NCI-H1417 treated with DMSO at 0.1 percent for 48 hours (cell line): ENCODE measurements around the gene BNIP2.
"Not testable (repeated sequence)": the region's sequence is repeated elsewhere in the genome, so short reads cannot be mapped to it uniquely, and the experiment has no call there.

ENCODE experiments used
- DNase-seq: peaks from one replicate; lab custom pipeline; 2025; lab: John Stamatoyannopoulos, UW

BNIP2 gene

GRCh38 chr15:59687836-59688235 is 1.3 kb downstream of the BNIP2 start:
- no peak for DNase-seq

- no peak for DNase-seq
Observed at GRCh38 chr15:59686389-59686788, 2.7 kb downstream of the BNIP2 start.

- no peak for DNase-seq
Observed at GRCh38 chr15:59685737-59686297, 3.3 kb downstream of the BNIP2 start.

GRCh38 chr15:59680870-59681269 is 8.2 kb downstream of the BNIP2 start:
- no peak for DNase-seq

- no peak for DNase-seq
Observed at GRCh38 chr15:59680346-59680745, 8.8 kb downstream of the BNIP2 start.

- DNase-seq, result no peak
Observed at GRCh38 chr15:59678620-59679019, 10.5 kb downstream of the BNIP2 start.

GRCh38 chr15:59678172-59678571 is 10.9 kb downstream of the BNIP2 start:
- no peak for DNase-seq

- DNase-seq, result no peak
Observed at GRCh38 chr15:59676565-59676964, 12.6 kb downstream of the BNIP2 start.

GRCh38 chr15:59674361-59674877 is 14.7 kb downstream of the BNIP2 start:
- no peak for DNase-seq

- DNase-seq, result no peak
Observed at GRCh38 chr15:59668556-59668955, 20.6 kb downstream of the BNIP2 start.

- no peak for DNase-seq
Observed at GRCh38 chr15:59662260-59662659, 26.9 kb downstream of the BNIP2 start.

GRCh38 chr15:59659366-59659765 is 29.8 kb downstream of the BNIP2 start:
- no peak for DNase-seq

- DNase-seq, result no peak
Observed at GRCh38 chr15:59657635-59658125, 31.4 kb downstream of the BNIP2 start.

- peak; percentile 71 for DNase-seq
Observed at GRCh38 chr15:59656897-59657634, 32.1 kb downstream of the BNIP2 start, which contains the start of gene GTF2A2. Gene GTF2A2 (minus strand): TSS chr15:59657515. CDS start chr15:59652277, 5,238 bp downstream.

- no peak for DNase-seq
Observed at GRCh38 chr15:59654046-59654445, 35.1 kb downstream of the BNIP2 start.

- no peak for DNase-seq
Observed at GRCh38 chr15:59649603-59650002, 39.5 kb downstream of the BNIP2 start.

GRCh38 chr15:59647085-59647484 is 42.0 kb downstream of the BNIP2 start:
- no peak for DNase-seq

- DNase-seq, result no peak
Observed at GRCh38 chr15:59646277-59646676, 42.8 kb downstream of the BNIP2 start.

- not testable (repeated sequence) for DNase-seq
Observed at GRCh38 chr15:59645812-59646211, 43.3 kb downstream of the BNIP2 start.

GRCh38 chr15:59644756-59645155 is 44.4 kb downstream of the BNIP2 start:
- DNase-seq, result no peak

GRCh38 chr15:59642351-59642750 is 46.8 kb downstream of the BNIP2 start:
- DNase-seq, result no peak

- DNase-seq, result not testable (repeated sequence)
Observed at GRCh38 chr15:59637507-59637906, 51.6 kb downstream of the BNIP2 start.

GRCh38 chr15:59636184-59636583 is 52.9 kb downstream of the BNIP2 start:
- DNase-seq, result no peak
